Measurements from ENCODE around the gene SNCA.

DNA sequence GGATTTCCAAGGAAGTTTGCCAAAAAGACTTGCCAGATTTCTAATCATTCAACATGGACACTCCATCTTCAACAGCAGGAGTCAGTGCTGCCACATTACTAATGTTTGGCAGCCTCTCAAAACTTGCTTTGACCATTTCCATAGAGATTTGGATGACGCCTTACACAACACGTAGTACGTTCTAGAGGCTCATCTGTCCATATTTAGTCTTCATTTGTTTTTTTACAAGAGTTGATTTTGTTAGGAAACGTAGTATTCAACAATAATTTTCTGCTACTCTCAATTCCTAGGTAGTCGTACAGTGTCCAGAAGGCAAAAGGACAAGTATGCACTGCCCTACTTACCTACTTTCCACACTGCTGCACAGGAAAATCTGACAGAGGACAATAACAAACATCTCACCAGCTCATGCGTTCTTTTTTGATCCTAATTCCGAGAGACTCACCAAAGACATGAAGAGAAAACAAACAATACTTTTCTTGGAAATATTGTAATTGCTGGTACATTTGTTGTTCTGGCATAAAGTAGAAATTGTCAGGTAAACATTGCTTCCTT, 117.3 kb downstream of the SNCA start:
- TF ChIP-seq, protein P1, sequence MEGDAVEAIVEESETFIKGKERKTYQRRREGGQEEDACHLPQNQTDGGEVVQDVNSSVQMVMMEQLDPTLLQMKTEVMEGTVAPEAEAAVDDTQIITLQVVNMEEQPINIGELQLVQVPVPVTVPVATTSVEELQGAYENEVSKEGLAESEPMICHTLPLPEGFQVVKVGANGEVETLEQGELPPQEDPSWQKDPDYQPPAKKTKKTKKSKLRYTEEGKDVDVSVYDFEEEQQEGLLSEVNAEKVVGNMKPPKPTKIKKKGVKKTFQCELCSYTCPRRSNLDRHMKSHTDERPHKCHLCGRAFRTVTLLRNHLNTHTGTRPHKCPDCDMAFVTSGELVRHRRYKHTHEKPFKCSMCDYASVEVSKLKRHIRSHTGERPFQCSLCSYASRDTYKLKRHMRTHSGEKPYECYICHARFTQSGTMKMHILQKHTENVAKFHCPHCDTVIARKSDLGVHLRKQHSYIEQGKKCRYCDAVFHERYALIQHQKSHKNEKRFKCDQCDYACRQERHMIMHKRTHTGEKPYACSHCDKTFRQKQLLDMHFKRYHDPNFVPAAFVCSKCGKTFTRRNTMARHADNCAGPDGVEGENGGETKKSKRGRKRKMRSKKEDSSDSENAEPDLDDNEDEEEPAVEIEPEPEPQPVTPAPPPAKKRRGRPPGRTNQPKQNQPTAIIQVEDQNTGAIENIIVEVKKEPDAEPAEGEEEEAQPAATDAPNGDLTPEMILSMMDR (IDR thresholded peaks at IDR 0.05): no peak
- TF ChIP-seq POLR2A (IDR thresholded peaks at IDR 0.05): no peak

Measured in esophagus squamous epithelium (tissue), 4 donors.